ENCODE measurements around the gene RNF4. TPM values are rescaled to one million over a fixed set of nuclear protein-coding genes. Genes with fewer than 3 reads are reported as not detected.

Gene RNF4
- total RNA-seq, 1 donor from 2014 or later = 42.0 TPM

DNA sequence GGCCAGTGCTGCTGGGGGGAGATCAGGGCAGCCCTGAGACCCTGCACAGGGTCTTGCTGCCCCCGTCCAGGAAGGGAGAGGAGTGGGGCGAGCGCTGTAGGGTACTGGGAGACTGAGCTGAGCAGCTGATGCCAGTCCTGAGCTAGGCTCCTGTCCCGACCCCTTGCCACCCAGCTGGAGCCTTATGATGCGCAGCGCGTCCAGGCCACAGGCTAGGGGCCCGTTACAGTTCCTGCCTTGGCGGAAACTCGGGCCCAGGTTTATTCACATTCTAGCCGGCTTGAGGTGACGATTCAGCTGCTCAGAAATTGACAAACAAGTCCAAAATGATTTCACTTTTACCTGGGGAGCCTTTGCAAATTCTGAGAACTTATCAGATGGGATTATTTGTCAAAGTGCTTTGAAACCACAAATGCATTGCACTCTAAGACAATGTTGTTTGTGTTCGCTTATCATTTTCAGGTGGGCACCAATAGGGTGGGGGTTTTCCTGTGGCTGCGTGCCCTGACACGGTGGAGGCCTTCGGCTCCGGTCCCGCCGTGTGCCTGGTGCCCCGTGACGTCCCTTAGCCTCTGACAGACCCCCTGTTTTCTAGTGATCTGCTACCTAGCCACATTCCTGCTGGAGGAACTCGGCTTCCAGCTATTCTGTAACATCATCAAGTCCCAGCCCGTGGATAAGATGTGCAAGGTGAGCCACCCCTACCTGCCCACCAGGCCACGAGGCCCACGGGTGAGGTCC, 31.3 kb upstream of the RNF4 start:
- no peak for DNase-seq (ENCODE audit: low read depth)

- no peak for DNase-seq (ENCODE audit: low read depth)
Observed at GRCh38 chr4:2438822-2439718, 29.8 kb upstream of the RNF4 start.

- peak; percentile 44 for DNase-seq (ENCODE audit: low read depth)
Observed at GRCh38 chr4:2441393-2442174, 27.3 kb upstream of the RNF4 start.

DNA sequence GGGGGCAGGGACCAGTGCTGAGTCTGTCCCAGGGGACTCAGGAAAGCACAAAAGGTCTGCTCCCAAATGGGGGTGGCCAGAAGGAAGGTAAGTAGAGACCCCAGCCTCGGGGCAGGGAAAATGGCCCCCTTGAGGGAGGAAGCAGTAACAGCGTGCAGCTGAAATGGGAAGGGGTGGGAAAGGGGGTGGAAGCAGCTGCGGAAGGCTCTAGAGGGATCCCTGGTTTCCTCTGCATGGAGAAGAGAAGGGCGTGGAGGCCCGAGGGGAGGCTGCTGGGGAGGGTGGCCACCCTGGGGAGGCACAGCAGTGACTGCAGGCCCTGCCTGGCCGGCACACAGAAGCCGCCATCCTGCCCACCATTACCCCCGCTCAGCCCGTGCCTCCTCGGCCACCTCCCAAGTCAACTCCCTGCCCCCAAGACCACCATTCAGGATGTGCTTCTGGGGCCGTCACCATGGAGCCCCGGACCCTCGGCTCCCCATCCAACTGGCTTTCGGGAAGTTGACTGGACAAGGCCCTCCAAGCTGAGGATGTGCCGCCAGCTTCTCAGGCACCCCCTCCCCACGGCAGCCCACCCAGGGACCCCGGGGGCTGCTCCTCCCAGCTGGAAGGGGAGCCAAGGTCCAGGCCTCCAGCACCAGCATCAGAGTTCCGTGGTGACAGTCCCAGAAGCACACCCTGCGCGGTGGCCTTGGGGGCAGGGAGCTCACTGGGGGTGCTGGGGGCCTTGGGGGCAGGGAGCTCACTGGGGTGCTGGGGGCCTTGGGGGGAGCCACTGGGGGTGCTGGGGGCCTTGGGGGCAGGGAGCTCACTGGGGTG, 26.5 kb upstream of the RNF4 start:
- DNase-seq (ENCODE audit: low read depth) = no peak

DNA sequence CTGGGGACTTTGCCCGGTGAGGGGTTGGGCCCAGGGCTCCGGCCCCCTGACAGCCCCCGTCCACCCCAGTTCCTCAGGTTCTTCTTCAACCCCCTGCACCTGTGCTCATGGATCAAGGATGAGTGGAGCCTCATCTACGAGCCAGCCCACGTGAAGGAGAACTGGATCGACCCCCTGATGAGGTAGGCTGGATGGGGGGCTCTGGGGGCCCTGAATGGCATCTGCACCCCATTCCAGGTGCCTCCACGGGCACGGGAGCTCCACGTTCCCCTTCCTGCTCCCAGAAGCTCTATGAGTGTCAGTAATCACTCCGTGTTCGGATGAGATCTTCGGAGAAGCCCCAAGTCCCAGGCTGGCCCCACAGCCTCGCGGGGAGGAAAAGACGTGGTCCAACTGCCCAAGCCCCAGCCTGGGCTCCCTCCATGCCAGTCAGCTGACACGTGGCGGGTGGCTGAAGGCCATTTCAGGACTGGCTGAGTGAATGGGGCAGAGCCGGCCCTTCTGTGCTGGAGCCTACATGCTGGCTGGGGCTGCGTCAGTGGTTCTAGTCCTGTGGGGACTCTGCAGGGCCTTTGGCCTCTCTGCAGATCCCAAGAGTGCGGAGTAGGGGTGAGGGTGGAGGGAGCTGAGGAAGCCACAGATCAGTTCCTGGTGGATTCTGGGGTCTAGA, 25.7 kb upstream of the RNF4 start:
- DNase-seq (ENCODE audit: low read depth) = no peak

DNA sequence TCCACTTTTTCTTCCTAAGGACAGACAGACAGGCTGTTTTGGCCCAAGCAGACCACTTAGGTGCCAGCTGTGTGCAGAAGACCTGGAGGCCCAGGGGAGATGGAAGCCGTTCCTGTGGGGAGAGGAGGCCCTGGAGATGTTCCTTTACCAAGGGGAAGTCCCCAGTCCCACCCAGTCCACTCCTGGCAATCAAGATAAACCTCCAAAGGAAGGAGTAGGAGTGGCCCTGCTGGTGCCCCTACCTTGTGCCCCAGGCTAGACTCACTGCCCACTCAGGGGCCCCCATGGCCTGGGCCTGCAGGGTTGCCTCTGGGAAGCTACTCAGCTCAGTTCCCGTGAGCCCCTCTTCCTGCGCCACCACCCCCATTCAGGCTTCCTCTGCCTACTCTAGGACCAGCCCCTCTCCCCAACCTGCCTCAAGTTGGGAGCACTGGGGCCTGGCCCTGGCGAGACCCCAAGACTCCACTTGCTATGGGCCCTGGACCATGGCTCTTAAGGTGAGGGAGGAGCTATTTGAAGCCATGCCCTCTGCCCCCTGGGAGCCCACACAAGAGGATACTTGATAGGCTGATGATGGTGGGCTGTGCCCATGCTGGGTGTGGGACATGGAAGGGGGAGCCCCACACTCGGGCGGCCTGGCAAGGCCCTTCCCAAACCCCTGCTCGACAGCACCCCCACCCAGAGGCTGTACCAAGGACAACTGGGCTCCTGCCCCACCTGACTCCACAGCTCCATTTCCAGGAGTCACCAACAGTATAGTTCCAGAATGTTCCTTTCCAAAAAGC, 24.8 kb upstream of the RNF4 start:
- no peak for DNase-seq (ENCODE audit: low read depth)

- no peak for DNase-seq (ENCODE audit: low read depth)
Observed at GRCh38 chr4:2445130-2445529, 23.8 kb upstream of the RNF4 start.

GRCh38 chr4:2445571-2445970, 23.3 kb upstream of the RNF4 start:
- no peak for DNase-seq (ENCODE audit: low read depth)

GRCh38 chr4:2446656-2447564, 22.0 kb upstream of the RNF4 start:
- DNase-seq (ENCODE audit: low read depth) = no peak

DNA sequence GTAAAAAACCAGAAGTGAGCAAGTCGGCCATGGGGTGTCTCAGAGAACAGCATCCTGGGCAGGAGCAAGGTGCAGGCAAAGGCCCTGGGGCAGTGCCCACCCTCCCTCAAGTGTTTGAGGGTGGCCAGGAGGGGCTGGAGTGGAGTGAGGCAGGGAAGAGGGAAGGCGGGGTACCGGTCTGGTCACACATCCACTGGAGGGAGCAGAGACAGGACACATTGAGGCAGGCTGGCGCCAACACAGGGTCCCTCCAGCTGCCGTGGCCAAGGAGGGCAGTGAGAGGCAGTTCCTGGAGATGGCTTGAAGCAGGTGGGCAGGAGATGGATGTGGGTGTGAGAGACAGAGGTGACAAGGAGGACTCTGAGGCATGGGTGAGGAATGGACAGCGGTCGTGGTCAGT, 20.3 kb upstream of the RNF4 start:
- no peak for DNase-seq (ENCODE audit: low read depth)

- DNase-seq (ENCODE audit: low read depth) = no peak
Observed at GRCh38 chr4:2449051-2449450, 19.9 kb upstream of the RNF4 start.

DNA sequence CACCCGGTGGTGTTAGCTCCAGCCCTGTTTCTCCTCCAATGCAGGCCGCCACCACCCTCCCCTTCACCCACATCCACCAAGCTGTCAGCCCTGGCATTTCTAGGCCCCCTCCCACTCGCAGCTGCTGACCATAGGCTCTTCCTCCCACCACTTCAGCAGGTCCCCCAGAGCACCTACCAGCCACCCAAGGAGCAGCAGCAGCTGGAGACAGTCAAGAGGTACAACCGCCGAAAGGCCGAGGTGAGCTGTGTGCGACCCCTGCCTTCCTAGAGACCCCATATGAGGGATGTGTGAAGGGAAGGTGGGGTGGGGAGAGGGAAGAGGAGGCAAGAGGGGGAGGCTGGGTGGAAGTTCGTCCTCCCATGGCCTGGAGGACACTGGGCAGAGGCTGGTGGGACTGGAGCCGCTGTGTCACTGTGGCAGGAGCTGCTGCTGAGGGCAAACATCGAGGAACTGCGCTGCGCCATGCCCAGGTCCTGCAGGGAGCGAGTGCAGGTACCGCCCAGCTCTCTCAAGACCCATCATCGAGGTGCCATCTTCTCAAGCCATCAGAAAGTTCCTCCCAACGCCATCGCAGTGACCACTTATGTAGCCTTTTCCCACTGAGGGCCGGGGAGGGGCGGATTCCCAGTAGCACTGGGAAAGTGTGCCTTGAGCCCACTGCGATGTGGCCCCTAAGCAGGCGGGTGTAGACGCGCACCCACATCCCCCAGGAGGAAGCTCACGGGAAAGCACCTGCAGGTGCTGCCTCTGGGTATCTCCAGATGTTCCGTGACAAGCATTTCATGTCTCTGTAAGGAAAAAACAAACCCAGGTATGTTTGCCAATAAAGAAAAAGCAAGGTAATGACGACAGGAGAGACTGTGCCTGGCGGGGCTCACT, 19.2 kb upstream of the RNF4 start:
- no peak for DNase-seq (ENCODE audit: low read depth)

DNA sequence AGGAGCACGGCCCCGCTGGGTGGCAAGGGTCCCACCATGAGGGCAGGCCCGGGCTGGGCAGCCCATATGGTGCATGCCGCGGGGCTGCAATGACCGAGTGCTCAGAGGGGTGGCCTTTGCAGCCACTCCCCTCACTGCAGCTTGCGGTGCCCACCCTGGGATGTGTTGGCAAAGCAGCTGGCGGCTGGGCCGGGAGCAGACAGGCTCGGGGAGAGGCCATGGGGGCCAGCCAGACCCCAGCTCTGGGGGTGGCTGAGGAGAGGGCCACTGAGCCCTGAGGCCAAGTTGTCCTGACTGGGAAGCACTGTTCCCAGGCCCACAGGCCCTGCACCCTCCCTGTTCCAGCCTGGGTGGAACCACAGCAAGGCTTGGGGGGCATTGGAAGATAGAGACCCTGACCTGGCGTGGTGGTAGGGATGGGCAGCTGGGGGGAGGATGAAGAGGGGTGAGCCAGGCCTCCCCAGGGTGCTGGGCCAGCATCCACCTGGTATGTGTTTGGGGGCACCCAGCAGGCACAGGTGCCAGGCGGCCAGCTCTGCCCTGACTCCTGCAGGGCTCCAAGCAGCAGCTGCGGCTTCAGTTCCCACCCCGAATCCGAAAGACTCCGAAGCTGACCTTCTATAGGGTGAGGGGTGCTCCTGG, 18.4 kb upstream of the RNF4 start:
- DNase-seq (ENCODE audit: low read depth) = no peak

DNA sequence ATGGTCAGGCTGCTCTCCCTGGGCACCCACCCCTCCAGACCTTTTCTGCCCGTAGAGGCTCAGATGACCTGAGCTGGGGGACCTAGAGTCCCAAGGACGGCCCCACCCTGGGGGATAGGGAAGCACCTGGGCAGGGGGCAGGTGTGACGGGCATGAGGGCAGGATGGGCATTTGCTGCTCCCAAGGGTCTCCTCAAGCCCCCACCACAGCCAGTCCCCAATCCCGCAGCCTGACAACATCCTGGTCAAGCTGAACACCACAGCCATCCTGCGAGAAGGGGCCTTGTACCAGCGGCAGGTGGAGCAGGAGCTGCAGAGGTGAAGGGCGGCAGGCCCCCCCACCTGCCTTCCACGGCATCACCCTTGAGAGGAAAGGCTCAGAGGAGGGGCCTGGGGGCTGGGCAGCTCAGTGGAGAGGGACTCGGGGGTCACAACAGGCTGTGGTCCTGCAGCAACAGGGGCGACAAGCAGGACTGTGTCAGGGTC, 17.8 kb upstream of the RNF4 start:
- no peak for DNase-seq (ENCODE audit: low read depth)

- no peak for DNase-seq (ENCODE audit: low read depth)
Observed at GRCh38 chr4:2451821-2452785, 16.8 kb upstream of the RNF4 start.

All from myocyte (in vitro differentiated cells).